Measurements from ENCODE around the gene HOXB3. TPM values are rescaled to one million over a fixed set of nuclear protein-coding genes. Genes with fewer than 3 reads are reported as not detected.
"Not testable (repeated sequence)": the region's sequence is repeated elsewhere in the genome, so short reads cannot be mapped to it uniquely, and the experiment has no call there.

Gene HOXB3
- total RNA-seq, 4 donors from 2014 or later: 3.7 to 14.1 (median 9.4) TPM

GRCh38 chr17:48514477-48514876, 75.6 kb downstream of the HOXB3 start:
- no peak overlapping the region for H3K4me3 ChIP-seq
- 77 to 80% methylated on average over 2 of the region's 2 CpGs for WGBS, 2 donors
- no peak for TF ChIP-seq POLR2A (IDR thresholded peaks at IDR 0.05)
- TF ChIP-seq CTCF (IDR thresholded peaks at IDR 0.05): no peak
- TF ChIP-seq EP300 (IDR thresholded peaks at IDR 0.05): no peak
- H3K4me1 ChIP-seq: no peaks in the 10 kb centered on the region
- H3K27ac ChIP-seq: no peak overlapping the region
- no peaks in the 10 kb centered on the region for H3K36me3 ChIP-seq
- DNase-seq (ENCODE audit: low spot score in 2 of 2): no peak
- no peaks in the 10 kb centered on the region for H3K9me3 ChIP-seq
- peaks cover 0 to 60% of the 10 kb centered on the region in 2 donors for H3K27me3 ChIP-seq

- H3K9me3 ChIP-seq: no peaks in the 10 kb centered on the region
- H3K27me3 ChIP-seq: peaks cover 0 to 57% of the 10 kb centered on the region in 2 donors
- no peak overlapping the region for H3K4me3 ChIP-seq
- H3K36me3 ChIP-seq: no peaks in the 10 kb centered on the region
- TF ChIP-seq POLR2A (IDR thresholded peaks at IDR 0.05): no peak
- no peak for TF ChIP-seq EP300 (IDR thresholded peaks at IDR 0.05)
- TF ChIP-seq CTCF (IDR thresholded peaks at IDR 0.05): no peak
- no peak for DNase-seq (ENCODE audit: low spot score in 2 of 2)
- no peak overlapping the region for H3K27ac ChIP-seq
- H3K4me1 ChIP-seq: no peaks in the 10 kb centered on the region
- 58 to 73% methylated on average over 6 of the region's 6 CpGs for WGBS, 2 donors
These were observed 76.2 kb downstream of the HOXB3 start for GRCh38 chr17:48513666-48514455.

GRCh38 chr17:48513097-48513496, 76.9 kb downstream of the HOXB3 start:
- Histone ChIP-seq H3K4me1 (no peaks in the 10 kb centered on the region), H3K4me3 (no peak overlapping the region), H3K36me3 (no peaks in the 10 kb centered on the region), H3K27ac (no peak overlapping the region), H3K27me3 (peaks cover 0 to 60% of the 10 kb centered on the region in 2 donors), H3K9me3 (no peaks in the 10 kb centered on the region)
- 50 to 55% methylated on average over 7 of the region's 7 CpGs for WGBS, 2 donors
- TF ChIP-seq EP300 (IDR thresholded peaks at IDR 0.05): no peak
- DNase-seq (ENCODE audit: low spot score in 2 of 2): no peak

GRCh38 chr17:48510761-48511604, 79.1 kb downstream of the HOXB3 start:
- H3K27me3 ChIP-seq: peaks cover 0 to 45% of the 10 kb centered on the region in 2 donors
- no peaks in the 10 kb centered on the region for H3K9me3 ChIP-seq
- no peak overlapping the region for H3K4me3 ChIP-seq
- WGBS, 2 donors: 78 to 82% methylated on average over 7 of the region's 7 CpGs
- no peak overlapping the region for H3K27ac ChIP-seq
- no peaks in the 10 kb centered on the region for H3K4me1 ChIP-seq
- no peak for DNase-seq (ENCODE audit: low spot score in 2 of 2)
- H3K36me3 ChIP-seq: no peaks in the 10 kb centered on the region
- TF ChIP-seq POLR2A (IDR thresholded peaks at IDR 0.05): no peak
- TF ChIP-seq CTCF (IDR thresholded peaks at IDR 0.05): no peak
- TF ChIP-seq EP300 (IDR thresholded peaks at IDR 0.05): no peak

- H3K4me1 ChIP-seq: no peaks in the 10 kb centered on the region
- no peaks in the 10 kb centered on the region for H3K36me3 ChIP-seq
- 77 to 79% methylated on average over 2 of the region's 2 CpGs for WGBS, 2 donors
- H3K4me3 ChIP-seq: no peak overlapping the region
- no peak overlapping the region for H3K27ac ChIP-seq
- no peak for TF ChIP-seq POLR2A (IDR thresholded peaks at IDR 0.05)
- TF ChIP-seq CTCF (IDR thresholded peaks at IDR 0.05): no peak
- no peak for TF ChIP-seq EP300 (IDR thresholded peaks at IDR 0.05)
- peaks cover 0 to 39% of the 10 kb centered on the region in 2 donors for H3K27me3 ChIP-seq
- no peak for DNase-seq (ENCODE audit: low spot score in 2 of 2)
- no peaks in the 10 kb centered on the region for H3K9me3 ChIP-seq
These were observed 79.7 kb downstream of the HOXB3 start for GRCh38 chr17:48510381-48510760.

GRCh38 chr17:48509708-48510107, 80.3 kb downstream of the HOXB3 start:
- not testable (repeated sequence) for H3K4me1 ChIP-seq; DNase-seq (ENCODE audit: low spot score in 2 of 2); H3K27ac ChIP-seq; H3K36me3 ChIP-seq; H3K9me3 ChIP-seq; H3K4me3 ChIP-seq
- WGBS, 2 donors: 95 to 97% methylated on average over 7 of the region's 7 CpGs
- H3K27me3 ChIP-seq: peaks cover 0 to 39% of the 10 kb centered on the region in 2 donors
